Stomach (tissue), 9 donors: Measurements from ENCODE around the gene AGBL3. TPM values are rescaled to one million over a fixed set of nuclear protein-coding genes. Genes with fewer than 3 reads are reported as not detected.
A peak's percentile ranks its signal among the peaks of the same experiment; 100 is the strongest.

Experiments used
- DNase-seq, 2 donors: peaks; one replicate each; pipeline versions ENCODE4 v3.0.0 to v3.0.0-alpha.2; 2013 to 2019
- H3K27ac ChIP-seq, 5 donors: fragments of 200-600 bp in 4 of 5; sonication (generic) in 4 of 5; one replicate each; pipeline ENCODE4 v1.5.1; 2013 to 2019; ENCODE audit warnings: mild to moderate bottlenecking in 1 of 5, moderate library complexity in 1 of 5
- H3K27me3 ChIP-seq, 3 donors: fragments of 200-600 bp; sonication (generic); one replicate each; pipeline ENCODE4 v1.5.1; 2017 to 2019; ENCODE audit warnings: mixed run types in 1 of 3
- H3K36me3 ChIP-seq, 4 donors: fragments of 200-600 bp; sonication (generic); 1 replicate in 3 of 4; 2 replicates in 1 of 4; pipeline ENCODE4 v1.5.1; 2016 to 2019
- H3K4me1 ChIP-seq, 4 donors: fragments of 200-600 bp; sonication (generic); one replicate each; pipeline ENCODE4 v1.5.1; 2016 to 2019
- H3K4me3 ChIP-seq, 4 donors: fragments of 200-600 bp; sonication (generic) in 3 of 4; one replicate each; pipeline ENCODE4 v1.5.1; 2016 to 2019; ENCODE audit warnings: mild to moderate bottlenecking in 1 of 4
- H3K9me3 ChIP-seq, 4 donors: fragments of 200-600 bp; sonication (generic); one replicate each; pipeline ENCODE4 v1.5.1; 2016 to 2019
- EP300 ChIP-seq: sonication (generic); formaldehyde crosslinking; IDR thresholded peaks from one replicate; pipeline ENCODE4 v1.6.1; 2017; ENCODE audit warnings: antibody characterized with exemption
- POLR2A ChIP-seq, 4 donors: fragments of 450-650 bp; IDR thresholded peaks; one replicate each; pipeline ENCODE4 v1.6.1; 2016; ENCODE audit warnings: antibody characterized with exemption in 4 of 4, control low read depth in 2 of 4, mild to moderate bottlenecking in 1 of 4, moderate library complexity in 1 of 4
- POLR2AphosphoS5 ChIP-seq, 3 donors: sonication (generic); formaldehyde crosslinking; IDR thresholded peaks; one replicate each; pipeline ENCODE4 v1.6.1; 2016; ENCODE audit warnings: antibody characterized with exemption in 3 of 3
- WGBS, 5 donors: extraction: QIAGEN DNeasy Blood & Tissue Kit in 3 of 5; methylation state at CpG; one replicate each; pipeline versions ENCODE4 v1.1.5 to v1.1.7; 2013 to 2018; 5-methylcytosine and 5-hydroxymethylcytosine counted together
- intact Hi-C: fragments of 100-400 bp; cut with DNase I; formaldehyde crosslinking; loops from one replicate; pipeline ENCODE4 v1.15.1; 2023; ENCODE audit warnings: low total_unique reads
- polyA plus RNA-seq, 3 donors: library from polyadenylated mRNA; stranded (reverse); fragments of 200-250 nt; gene quantifications; one replicate each; pipeline ENCODE4 v1.2.3, GENCODE V29; 2013
- total RNA-seq, 5 donors: library from RNA; depleted of rRNA; stranded (reverse); fragments of >200 nt; gene quantifications; one replicate each; pipeline versions ENCODE4 v1.1.0 to v1.2.3, GENCODE V29; 2014 to 2016
- TF ChIP-seq, protein P1 (sequence below), 7 experiments: fragments of 450-650 bp in 4 of 7; fragments of 200-600 bp in 3 of 7; sonication (generic) in 3 of 7; IDR thresholded peaks; one replicate each; pipeline ENCODE4 v1.5.1; 2016 to 2019; ENCODE audit warnings: antibody characterized with exemption in 7 of 7, control low read depth in 2 of 7, mild to moderate bottlenecking in 1 of 7
- donor health status: healthy with polysubstance abuse.
- donor health status: Bipolar disorder and iron deficiency.
- donor health status: healthy.

AGBL3 gene
- total and polyA plus RNA-seq, 8 donors, result 0.29 to 8.4 (median 1.3) TPM; not detected in 2

DNA sequence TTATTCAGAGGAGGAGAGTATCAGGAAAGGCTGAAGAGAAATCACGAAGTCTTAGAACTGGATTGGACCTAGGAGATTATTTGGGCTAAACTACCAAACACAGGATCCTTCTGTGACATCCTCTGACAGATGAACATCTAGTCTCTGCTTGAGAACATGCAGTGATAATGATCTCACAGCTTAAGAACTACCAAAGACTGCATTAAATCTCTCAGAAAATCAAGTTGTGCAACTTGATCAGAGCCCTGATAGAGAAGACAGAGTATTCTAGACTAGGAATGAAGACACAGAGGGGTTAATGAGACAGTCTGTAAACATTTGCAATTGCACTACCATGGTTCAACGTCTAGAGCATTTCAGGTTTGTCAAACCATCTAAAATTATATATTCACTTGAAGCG lies 37.1 kb upstream of the AGBL3 start:
- WGBS, 5 donors, result 65 to 71% (median 71%) methylated on average over 3 of the region's 3 CpGs
- H3K4me3 ChIP-seq, result no peak overlapping the region
- TF ChIP-seq EP300 (no peak), POLR2A (IDR thresholded peaks at IDR 0.05) (no peak), POLR2AphosphoS5 (IDR thresholded peaks at IDR 0.05) (no peak)
- TF ChIP-seq, protein P1, sequence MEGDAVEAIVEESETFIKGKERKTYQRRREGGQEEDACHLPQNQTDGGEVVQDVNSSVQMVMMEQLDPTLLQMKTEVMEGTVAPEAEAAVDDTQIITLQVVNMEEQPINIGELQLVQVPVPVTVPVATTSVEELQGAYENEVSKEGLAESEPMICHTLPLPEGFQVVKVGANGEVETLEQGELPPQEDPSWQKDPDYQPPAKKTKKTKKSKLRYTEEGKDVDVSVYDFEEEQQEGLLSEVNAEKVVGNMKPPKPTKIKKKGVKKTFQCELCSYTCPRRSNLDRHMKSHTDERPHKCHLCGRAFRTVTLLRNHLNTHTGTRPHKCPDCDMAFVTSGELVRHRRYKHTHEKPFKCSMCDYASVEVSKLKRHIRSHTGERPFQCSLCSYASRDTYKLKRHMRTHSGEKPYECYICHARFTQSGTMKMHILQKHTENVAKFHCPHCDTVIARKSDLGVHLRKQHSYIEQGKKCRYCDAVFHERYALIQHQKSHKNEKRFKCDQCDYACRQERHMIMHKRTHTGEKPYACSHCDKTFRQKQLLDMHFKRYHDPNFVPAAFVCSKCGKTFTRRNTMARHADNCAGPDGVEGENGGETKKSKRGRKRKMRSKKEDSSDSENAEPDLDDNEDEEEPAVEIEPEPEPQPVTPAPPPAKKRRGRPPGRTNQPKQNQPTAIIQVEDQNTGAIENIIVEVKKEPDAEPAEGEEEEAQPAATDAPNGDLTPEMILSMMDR (IDR thresholded peaks at IDR 0.05), result no peak
- peaks cover 20 to 84% (median 58%) of the 10 kb centered on the region in 4 donors for H3K36me3 ChIP-seq
- intact Hi-C loops, result no loop called here
- no peak for DNase-seq
- H3K4me1 ChIP-seq, result peaks cover 0 to 6% (median 0%) of the 10 kb centered on the region in 4 donors
- peak overlapping the region in 2 of 5 donors; percentile 10 to 55 for H3K27ac ChIP-seq
- no peaks in the 10 kb centered on the region for H3K9me3 ChIP-seq
- H3K27me3 ChIP-seq, result no peaks in the 10 kb centered on the region

DNA sequence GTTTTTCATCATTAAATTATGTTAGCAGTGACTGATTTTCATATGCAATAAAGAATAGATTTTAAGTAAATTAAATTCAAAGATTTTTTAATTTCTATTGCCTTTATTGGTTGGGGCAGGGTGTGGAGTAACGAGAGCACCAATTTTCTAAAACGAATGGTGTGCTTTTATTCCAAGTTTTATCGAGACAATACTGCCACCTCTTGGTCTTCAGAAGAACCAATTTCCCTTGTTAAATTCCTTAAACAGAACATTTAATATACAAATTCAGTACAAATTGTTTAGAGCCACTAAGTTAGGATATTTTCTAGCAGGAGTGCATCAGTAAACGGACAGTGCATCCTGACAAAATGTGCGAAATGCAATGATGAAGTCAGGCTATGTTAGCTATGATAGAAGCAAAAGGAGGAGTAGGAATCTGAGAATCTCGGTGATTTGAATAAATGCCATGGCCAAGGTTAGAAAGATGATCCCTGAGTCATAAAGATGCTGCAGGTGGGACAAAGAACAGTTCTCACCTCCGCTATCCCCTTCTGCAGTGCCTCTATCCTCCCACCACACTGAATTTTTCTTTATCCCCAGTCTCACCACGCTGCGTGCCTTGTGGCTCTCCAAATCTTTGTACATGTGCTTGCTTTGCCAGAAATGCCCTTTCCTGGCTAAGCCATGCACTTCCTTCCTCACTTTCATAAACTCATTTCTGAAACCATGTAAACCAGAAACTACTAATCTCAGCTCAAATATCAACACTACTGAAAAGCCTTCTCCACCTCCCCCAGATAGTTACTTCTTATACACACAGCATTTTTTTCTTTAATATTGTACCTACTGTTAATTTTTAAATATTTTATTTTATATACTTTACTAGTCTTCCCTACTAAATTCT lies 31.9 kb upstream of the AGBL3 start:
- peak overlapping the region in 2 of 5 donors; percentile 0 to 46 for H3K27ac ChIP-seq
- peaks cover 24 to 95% (median 86%) of the 10 kb centered on the region in 4 donors for H3K36me3 ChIP-seq
- H3K27me3 ChIP-seq, result no peaks in the 10 kb centered on the region
- 44 to 53% (median 48%) methylated on average over 9 of the region's 9 CpGs for WGBS, 5 donors
- no peak overlapping the region for H3K4me3 ChIP-seq
- H3K9me3 ChIP-seq, result no peaks in the 10 kb centered on the region
- intact Hi-C loops, result loop anchor here (10.0 kb wide), 1 partner anchor 260 kb away; no protein-coding TSS in a partner anchor
- DNase-seq, result peak in 1 of 2 donors; percentile 59
- peaks cover 0 to 12% (median 0%) of the 10 kb centered on the region in 4 donors for H3K4me1 ChIP-seq
- no peak for TF ChIP-seq POLR2AphosphoS5 (IDR thresholded peaks at IDR 0.05)
- TF ChIP-seq, protein P1 (IDR thresholded peaks at IDR 0.05), result peak in 5 of 7 experiments; percentile 25 to 49 (median 44)

DNA sequence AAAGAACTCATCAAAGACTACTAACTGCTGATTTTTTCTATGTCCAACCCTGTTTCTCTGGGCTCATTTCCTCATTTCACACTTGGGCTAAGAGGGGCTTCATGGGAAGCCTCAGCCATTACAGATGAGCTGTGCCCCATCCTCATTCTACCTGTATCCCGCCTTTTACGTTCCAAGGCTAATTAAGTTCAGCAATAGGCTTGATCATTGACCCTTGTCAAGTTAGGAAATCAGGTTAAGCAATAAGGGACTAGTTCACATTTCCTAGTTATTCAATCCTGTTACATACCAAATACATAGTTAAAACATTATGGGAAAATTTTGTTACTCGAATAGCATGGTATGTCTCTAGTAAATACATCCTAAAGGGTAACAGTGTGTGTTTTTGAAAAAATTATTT lies 29.3 kb upstream of the AGBL3 start:
- Histone ChIP-seq H3K4me1 (peaks cover 0 to 27% (median 11%) of the 10 kb centered on the region in 4 donors), H3K27me3 (no peaks in the 10 kb centered on the region), H3K4me3 (no peak overlapping the region), H3K9me3 (no peaks in the 10 kb centered on the region), H3K27ac (no peak overlapping the region), H3K36me3 (peaks cover 14 to 94% (median 80%) of the 10 kb centered on the region in 4 donors)
- no peak for DNase-seq
- intact Hi-C loops, result loop anchor here (10.0 kb wide), 1 partner anchor 262 kb away; no protein-coding TSS in a partner anchor
- TF ChIP-seq EP300, result no peak
- TF ChIP-seq POLR2AphosphoS5 (IDR thresholded peaks at IDR 0.05), result no peak
- TF ChIP-seq POLR2A (IDR thresholded peaks at IDR 0.05), result no peak
- TF ChIP-seq, protein P1 (IDR thresholded peaks at IDR 0.05), result no peak
- 86 to 96% (median 92%) methylated on average over 3 of the region's 3 CpGs for WGBS, 5 donors

DNA sequence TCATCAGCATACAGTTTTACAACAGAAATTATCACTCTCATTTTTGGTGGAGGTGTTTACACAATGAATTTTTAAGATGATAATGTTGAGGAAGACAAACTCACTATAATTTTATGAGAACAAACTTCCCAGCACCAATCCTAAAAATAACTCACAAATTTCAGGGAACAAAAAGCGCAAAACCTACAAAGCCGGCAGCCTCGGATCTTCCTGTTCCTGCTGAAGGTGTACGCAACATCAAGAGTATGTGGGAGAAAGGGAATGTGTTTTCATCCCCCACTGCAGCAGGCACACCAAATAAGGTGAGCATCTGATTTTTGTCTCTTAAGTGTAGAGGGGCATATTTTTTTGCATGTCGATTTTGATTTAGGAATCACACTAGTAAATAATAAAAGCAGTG lies 26.5 kb upstream of the AGBL3 start:
- H3K27me3 ChIP-seq, result no peaks in the 10 kb centered on the region
- 84 to 93% (median 91%) methylated on average over 5 of the region's 5 CpGs for WGBS, 5 donors
- no peak overlapping the region for H3K27ac ChIP-seq
- no peak for TF ChIP-seq POLR2A (IDR thresholded peaks at IDR 0.05)
- no peak for TF ChIP-seq POLR2AphosphoS5 (IDR thresholded peaks at IDR 0.05)
- TF ChIP-seq, protein P1 (IDR thresholded peaks at IDR 0.05), result no peak
- no peak for TF ChIP-seq EP300
- no peak for DNase-seq
- H3K4me3 ChIP-seq, result no peak overlapping the region
- no peaks in the 10 kb centered on the region for H3K9me3 ChIP-seq
- intact Hi-C loops, result loop anchor here (10.0 kb wide), 1 partner anchor 265 kb away; no protein-coding TSS in a partner anchor
- H3K36me3 ChIP-seq, result peaks cover 14 to 86% (median 75%) of the 10 kb centered on the region in 4 donors
- peaks cover 0 to 43% (median 8%) of the 10 kb centered on the region in 4 donors for H3K4me1 ChIP-seq
